ENCODE data around the gene DOCK3. TPM values are rescaled to one million over a fixed set of nuclear protein-coding genes. Genes with fewer than 3 reads are reported as not detected.

The DOCK3 gene, protein sequence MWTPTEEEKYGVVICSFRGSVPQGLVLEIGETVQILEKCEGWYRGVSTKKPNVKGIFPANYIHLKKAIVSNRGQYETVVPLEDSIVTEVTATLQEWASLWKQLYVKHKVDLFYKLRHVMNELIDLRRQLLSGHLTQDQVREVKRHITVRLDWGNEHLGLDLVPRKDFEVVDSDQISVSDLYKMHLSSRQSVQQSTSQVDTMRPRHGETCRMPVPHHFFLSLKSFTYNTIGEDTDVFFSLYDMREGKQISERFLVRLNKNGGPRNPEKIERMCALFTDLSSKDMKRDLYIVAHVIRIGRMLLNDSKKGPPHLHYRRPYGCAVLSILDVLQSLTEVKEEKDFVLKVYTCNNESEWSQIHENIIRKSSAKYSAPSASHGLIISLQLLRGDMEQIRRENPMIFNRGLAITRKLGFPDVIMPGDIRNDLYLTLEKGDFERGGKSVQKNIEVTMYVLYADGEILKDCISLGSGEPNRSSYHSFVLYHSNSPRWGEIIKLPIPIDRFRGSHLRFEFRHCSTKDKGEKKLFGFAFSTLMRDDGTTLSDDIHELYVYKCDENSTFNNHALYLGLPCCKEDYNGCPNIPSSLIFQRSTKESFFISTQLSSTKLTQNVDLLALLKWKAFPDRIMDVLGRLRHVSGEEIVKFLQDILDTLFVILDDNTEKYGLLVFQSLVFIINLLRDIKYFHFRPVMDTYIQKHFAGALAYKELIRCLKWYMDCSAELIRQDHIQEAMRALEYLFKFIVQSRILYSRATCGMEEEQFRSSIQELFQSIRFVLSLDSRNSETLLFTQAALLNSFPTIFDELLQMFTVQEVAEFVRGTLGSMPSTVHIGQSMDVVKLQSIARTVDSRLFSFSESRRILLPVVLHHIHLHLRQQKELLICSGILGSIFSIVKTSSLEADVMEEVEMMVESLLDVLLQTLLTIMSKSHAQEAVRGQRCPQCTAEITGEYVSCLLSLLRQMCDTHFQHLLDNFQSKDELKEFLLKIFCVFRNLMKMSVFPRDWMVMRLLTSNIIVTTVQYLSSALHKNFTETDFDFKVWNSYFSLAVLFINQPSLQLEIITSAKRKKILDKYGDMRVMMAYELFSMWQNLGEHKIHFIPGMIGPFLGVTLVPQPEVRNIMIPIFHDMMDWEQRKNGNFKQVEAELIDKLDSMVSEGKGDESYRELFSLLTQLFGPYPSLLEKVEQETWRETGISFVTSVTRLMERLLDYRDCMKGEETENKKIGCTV (N-terminal part only)
- total RNA-seq (2014; rRNA removed; shearing (Covaris generic)), result 1.4 TPM in 2 replicates
- polyA plus RNA-seq (2015; cell fraction: cytosol; rRNA removed), result 0.45 and 0.58 TPM in 2 replicates
- polyA plus RNA-seq (2015; cell fraction: nucleus; rRNA removed), result 1.8 TPM in 2 replicates

DNA sequence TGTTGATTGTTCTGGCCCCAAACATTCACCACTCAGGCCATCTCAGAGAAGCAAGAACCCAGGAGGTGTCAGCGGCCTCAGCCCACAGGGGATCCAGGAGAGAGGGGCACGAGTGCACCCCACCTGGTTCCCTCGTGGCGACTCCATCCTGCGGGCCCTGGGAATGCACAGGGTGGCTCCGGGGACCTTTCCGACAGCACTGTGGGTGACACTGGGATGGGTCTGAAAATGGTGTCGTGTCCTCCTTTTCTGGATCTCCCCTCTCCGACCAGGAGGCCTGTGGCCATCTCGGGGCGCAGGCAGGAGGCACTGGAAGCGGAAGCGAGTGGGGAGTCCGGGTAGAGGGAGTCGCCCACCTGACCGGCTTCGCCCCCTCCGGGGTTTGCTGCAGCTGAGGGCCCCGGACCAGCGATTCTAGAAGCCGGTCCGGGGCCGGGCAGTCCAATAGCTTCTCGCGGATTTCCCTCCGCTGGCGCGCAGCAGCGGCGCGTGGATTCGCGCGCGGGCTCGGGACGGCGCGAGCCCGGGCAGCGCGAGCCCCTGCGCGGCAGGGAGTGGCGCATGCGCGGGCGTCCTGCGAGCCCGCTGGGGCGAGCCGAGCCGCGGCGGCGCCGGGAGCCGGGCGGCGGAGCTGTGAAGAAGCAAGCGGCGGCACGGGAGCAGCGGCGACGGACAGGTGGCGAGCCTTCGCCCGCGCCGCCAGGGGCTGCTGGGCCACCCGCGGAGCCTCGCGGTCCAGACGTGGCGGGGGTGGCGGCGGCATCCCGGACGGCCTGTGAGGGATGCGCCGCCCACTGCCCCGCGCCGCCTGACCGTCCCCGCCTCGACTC is at the start of gene DOCK3:
Gene DOCK3, plus strand, starts transcription at position 579 of the 830 bp plus-strand sequence. CDS start 337 bp downstream, outside the sequence.
- no peak for DNase-seq (ENCODE audit: low read depth)

DNA sequence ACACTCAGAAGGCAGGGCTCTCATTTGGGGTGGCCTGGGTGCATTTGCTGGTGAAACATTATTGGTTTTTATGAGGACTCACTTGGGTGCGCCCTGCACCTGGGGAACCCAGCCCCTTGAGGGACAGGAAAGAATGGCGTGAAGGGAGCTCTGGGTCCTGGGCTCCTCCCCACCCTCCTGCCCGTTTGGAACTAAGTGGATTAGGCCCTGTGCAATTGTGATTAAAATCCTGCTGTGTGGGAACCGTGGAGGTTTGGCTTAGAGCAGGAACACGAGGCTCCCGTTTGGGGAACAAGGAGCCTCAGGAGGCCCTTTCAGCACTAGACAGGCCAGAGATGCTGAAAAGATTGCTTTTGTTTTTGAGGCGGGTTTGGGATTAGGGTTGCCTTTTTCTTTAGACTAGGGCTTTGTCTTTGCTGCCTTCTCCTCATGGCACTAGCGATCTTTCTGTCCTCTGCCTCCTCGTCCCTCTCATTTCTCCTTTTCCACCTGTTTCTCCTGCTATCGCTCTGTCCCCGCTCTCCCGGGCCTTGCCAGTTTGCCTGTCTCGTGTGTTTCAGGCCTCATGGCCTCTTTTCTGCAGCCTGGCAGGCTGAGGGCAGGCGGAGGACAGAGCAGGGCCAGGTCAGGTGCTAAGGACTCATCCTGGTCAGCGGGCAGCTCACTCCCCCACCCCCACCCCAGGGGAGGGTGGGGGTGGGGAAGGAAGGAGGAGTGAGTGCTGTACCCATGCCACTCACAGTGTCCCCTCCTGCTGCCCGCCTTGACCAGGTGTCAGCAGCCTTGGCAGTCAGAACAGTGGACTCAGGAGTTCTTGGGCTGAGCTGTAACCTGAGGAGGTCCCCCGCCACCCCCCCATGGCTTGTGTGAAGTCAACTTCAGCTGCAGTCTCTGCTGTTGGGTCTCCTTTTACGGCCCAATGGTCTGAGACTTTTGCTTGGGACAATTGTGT is 49.2 kb upstream of the DOCK3 start:
- DNase-seq (ENCODE audit: low read depth), result no peak

GRCh38 chr3:50626401-50626800 is 48.3 kb upstream of the DOCK3 start:
- no peak for DNase-seq (ENCODE audit: low read depth)

- peak; percentile 98 for DNase-seq (ENCODE audit: low read depth)
These were observed 47.2 kb upstream of the DOCK3 start for GRCh38 chr3:50627407-50628051.

DNA sequence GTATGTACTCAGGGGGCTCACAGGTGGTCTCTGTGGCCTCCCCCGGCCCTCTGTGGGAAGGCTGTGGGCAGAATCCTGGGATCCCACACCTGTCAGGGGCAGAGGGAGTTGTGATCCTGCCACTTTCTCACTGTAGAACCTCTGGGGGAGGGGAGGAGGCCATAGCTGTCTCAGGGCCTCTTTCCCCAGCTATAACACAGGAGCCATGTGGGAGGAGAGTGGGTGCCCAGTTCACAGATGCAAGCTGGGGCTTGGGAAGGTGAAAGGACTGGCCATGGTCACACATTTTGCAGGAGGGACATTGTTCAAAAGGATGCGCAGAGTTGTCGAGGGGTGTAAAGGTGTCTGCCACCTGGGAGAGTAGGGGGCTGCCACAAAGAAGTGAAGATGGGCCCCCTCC is 46.1 kb upstream of the DOCK3 start:
- no peak for DNase-seq (ENCODE audit: low read depth)

GRCh38 chr3:50630394-50630793 is 44.3 kb upstream of the DOCK3 start:
- DNase-seq (ENCODE audit: low read depth), result no peak

DNA sequence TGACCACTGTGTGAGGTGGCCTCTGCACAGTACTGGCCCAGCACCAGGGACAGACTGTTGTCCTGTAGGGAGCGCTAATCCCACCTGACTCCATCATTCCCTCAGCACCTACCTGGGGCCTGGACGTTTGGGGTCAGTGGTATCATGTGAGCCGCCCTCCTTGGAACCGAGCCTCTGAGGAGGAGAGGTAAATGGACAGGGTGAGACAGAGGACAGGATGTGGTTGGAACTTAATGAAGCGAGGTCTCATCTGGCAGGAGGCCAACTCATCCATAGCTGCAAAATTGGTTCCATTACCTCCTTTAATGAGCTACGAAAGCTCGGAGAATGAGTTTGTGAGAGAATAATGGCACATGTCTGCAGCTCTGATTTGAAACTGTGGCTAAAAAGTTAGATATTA is 43.9 kb upstream of the DOCK3 start:
- DNase-seq (ENCODE audit: low read depth), result no peak

- DNase-seq (ENCODE audit: low read depth), result no peak
These were observed 42.3 kb upstream of the DOCK3 start for GRCh38 chr3:50632450-50632849.

- DNase-seq (ENCODE audit: low read depth), result no peak
These were observed 41.4 kb upstream of the DOCK3 start for GRCh38 chr3:50633230-50633790.

- DNase-seq (ENCODE audit: low read depth), result no peak
These were observed 39.7 kb upstream of the DOCK3 start for GRCh38 chr3:50635066-50635465.

GRCh38 chr3:50637011-50637410 is 37.7 kb upstream of the DOCK3 start:
- DNase-seq (ENCODE audit: low read depth), result no peak

GRCh38 chr3:50637945-50638344 is 36.8 kb upstream of the DOCK3 start:
- no peak for DNase-seq (ENCODE audit: low read depth)

DNA sequence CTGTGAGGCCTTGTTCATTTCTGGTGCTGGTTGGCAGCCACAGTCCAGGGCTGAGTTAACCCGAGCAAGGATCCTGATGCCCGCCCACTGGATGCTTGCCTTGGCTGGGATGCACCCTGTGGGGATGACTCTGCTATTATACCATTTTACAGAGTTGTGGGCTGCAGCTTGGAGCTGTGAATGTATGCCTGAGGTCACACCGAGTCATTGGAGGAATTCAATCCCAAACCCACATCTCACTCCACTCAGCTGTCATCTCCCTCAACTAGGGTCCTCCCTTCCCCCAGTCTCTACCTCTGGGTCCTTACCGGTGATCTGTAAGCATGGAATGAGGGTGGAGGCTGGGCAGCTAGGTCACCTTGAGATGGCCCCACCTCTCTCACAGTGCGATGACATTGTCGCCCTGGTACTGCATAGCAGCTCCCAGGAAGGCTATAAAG is 35.7 kb upstream of the DOCK3 start:
- peak; percentile 86 for DNase-seq (ENCODE audit: low read depth)

DNA sequence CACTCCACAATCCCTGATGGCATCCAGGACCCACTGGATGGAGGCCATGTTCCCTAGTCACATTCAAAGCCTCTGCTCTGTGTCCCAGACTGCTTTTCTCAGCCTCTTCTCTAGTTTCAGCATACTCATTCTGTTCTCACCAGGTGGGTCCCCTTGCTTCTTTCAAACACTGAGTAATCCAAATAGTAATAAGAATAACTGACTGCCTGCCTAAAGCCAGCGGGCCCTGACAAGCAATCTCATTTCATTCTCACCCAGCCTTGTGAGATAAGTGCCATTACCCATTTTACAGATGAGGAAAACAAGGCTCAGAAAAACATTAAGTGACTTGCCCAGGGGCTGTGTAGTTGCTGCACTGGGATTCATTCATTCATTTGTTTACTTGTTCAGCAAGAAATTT is 32.3 kb upstream of the DOCK3 start:
- no peak for DNase-seq (ENCODE audit: low read depth)

- DNase-seq (ENCODE audit: low read depth), result no peak
These were observed 30.2 kb upstream of the DOCK3 start for GRCh38 chr3:50644561-50644960.

- no peak for DNase-seq (ENCODE audit: low read depth)
These were observed 29.3 kb upstream of the DOCK3 start for GRCh38 chr3:50645378-50645777.

DNA sequence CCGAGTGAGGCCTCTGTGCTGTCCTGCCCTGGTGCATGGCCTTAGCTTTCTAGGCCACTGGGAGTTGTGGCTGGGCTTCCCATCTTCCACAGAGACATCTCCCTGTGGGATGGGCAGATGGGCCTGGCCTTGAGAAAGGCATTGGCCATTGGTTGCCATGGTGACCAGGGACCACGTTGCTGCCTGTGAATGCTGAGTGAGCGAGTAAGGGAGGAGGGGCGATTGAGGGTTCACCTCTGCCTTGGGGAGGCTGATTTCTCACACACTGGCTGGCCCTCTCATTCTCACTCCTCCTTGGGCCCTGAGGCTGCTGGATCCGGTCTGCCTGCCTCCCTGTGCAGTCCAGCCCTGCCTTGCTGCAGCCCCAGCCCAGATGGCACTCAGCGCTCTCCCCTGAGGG is 26.4 kb upstream of the DOCK3 start:
- no peak for DNase-seq (ENCODE audit: low read depth)

DNA sequence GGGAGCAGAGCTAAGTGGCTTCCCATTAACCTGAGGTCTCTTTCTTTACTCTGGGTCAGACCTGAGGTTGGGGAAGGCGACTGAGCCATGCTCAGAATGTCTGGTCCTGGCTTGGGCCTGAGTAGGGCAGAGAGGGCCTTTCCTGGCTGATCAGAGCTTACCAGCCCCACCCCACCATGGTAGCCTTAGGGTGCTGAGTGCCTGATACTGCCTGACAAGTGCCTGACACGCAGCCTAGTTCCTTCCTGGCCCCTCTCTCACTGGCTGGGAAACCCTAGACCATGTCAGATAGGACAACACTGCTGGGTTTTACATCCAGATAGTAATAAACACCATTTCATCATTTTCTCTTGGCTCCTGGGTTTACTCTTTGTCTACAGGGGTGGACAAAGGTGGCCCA is 25.8 kb upstream of the DOCK3 start:
- no peak for DNase-seq (ENCODE audit: low read depth)

Data from HT1080 (cell line).